ENCODE data around the gene CBLN1.

- TF ChIP-seq CTCF (IDR thresholded peaks at IDR 0.05): no peak
- no peak for TF ChIP-seq POLR2A (IDR thresholded peaks at IDR 0.05)
Measured at GRCh38 chr16:49236216-49236615, 45.4 kb downstream of the CBLN1 start.

All from uterus (tissue), 2 donors.